ENCODE results near the gene NOS1AP.
"Not testable (repeated sequence)": the region's sequence is repeated elsewhere in the genome, so short reads cannot be mapped to it uniquely, and the experiment has no call there.

The NOS1AP gene

DNA sequence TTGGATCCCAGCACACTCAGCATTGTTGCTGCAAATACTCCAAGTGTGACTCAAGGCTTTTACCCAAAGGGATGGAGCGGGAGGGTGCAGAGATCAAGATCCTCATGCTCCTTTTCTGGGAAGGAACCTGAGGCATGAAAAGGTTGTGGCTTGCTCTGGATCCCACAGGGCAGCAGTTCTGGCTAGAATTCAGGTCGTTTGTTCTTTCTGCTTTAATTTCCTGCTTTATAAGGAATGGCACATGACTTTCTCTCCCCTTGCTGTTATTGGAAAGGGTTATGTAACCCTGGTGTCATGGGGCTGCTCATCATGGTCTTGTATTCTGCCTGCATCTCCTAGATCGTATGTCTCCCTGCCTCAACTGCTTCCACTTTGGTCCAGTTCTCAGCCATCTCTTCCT is 101.6 kb downstream of the NOS1AP start:
- TF ChIP-seq POLR2A (IDR thresholded peaks at IDR 0.05; ENCODE audit: extremely low read depth, insufficient read length) = no peak
- TF ChIP-seq, protein P1, sequence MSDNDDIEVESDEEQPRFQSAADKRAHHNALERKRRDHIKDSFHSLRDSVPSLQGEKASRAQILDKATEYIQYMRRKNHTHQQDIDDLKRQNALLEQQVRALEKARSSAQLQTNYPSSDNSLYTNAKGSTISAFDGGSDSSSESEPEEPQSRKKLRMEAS (IDR thresholded peaks at IDR 0.05; ENCODE audit: low read depth, low read length) = no peak
- TF ChIP-seq MYC (IDR thresholded peaks at IDR 0.05; ENCODE audit: low read depth, low read length) = no peak
- TF ChIP-seq, protein P2, sequence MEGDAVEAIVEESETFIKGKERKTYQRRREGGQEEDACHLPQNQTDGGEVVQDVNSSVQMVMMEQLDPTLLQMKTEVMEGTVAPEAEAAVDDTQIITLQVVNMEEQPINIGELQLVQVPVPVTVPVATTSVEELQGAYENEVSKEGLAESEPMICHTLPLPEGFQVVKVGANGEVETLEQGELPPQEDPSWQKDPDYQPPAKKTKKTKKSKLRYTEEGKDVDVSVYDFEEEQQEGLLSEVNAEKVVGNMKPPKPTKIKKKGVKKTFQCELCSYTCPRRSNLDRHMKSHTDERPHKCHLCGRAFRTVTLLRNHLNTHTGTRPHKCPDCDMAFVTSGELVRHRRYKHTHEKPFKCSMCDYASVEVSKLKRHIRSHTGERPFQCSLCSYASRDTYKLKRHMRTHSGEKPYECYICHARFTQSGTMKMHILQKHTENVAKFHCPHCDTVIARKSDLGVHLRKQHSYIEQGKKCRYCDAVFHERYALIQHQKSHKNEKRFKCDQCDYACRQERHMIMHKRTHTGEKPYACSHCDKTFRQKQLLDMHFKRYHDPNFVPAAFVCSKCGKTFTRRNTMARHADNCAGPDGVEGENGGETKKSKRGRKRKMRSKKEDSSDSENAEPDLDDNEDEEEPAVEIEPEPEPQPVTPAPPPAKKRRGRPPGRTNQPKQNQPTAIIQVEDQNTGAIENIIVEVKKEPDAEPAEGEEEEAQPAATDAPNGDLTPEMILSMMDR (IDR thresholded peaks at IDR 0.05; ENCODE audit: low read depth, low read length) = no peak
- H3K4me3 ChIP-seq (ENCODE audit: low read depth, low read length) = no peak overlapping the region
- DNase-seq (ENCODE audit: low read depth) = no peak

DNA sequence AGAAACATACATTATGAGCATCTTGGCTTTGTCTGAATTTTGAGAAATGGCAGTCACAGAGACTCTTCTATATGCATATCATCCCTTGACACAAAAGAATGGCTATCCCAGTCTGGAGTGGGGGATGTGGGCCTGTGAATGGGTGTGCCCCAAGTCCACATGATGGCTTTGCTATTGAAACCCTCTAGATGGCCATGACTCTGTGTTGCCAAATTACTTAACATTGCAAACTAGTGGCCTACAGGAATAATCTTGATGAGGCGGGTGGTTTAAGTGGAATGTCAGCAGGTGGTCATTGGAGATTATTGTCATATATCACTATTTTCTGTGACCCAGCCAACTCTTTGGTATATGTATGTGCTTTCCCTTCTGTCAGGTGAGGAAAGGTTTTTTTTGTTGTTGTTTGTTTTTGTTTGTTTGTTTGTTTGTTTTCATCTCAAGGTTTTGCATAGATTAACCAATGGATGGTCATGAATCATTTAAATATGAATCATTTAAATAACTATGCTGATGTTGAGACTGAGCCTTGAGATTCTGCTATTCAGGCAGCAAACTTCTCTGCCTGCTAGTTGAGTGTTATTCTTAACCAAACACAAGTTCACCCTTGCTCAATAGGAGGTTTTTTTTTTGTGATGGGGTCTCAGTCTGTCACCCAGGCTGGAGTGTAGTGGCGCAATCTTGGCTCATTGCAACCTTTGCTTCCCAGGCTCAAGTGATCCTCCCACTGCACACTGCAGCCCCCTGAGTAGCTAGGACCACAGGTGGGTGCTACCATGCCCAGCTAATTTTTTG is 103.0 kb downstream of the NOS1AP start:
- TF ChIP-seq POLR2A (IDR thresholded peaks at IDR 0.05; ENCODE audit: extremely low read depth, insufficient read length) = no peak
- TF ChIP-seq MYC (IDR thresholded peaks at IDR 0.05; ENCODE audit: low read depth, low read length) = no peak
- TF ChIP-seq, protein P1 (IDR thresholded peaks at IDR 0.05; ENCODE audit: low read depth, low read length) = no peak
- TF ChIP-seq, protein P2 (IDR thresholded peaks at IDR 0.05; ENCODE audit: low read depth, low read length) = no peak
- H3K4me3 ChIP-seq (ENCODE audit: low read depth, low read length) = no peak overlapping the region
- no peak for DNase-seq (ENCODE audit: low read depth)

DNA sequence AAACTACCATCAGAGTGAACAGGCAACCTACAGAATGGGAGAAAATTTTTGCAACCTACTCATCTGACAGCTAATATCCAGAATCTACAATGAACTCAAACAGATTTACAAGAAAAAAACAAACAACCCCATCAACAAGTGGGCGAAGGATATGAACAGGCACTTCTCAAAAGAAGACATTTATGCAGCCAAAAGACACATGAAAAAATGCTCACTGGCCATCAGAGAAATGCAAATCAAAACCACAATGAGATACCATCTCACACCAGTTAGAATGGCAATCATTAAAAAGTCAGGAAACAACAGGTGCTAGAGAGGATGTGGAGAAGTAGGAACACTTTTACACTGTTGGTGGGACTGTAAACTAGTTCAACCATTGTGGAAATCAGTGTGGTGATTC is 104.1 kb downstream of the NOS1AP start:
- H3K4me3 ChIP-seq (ENCODE audit: low read depth, low read length); DNase-seq (ENCODE audit: low read depth): not testable (repeated sequence)

DNA sequence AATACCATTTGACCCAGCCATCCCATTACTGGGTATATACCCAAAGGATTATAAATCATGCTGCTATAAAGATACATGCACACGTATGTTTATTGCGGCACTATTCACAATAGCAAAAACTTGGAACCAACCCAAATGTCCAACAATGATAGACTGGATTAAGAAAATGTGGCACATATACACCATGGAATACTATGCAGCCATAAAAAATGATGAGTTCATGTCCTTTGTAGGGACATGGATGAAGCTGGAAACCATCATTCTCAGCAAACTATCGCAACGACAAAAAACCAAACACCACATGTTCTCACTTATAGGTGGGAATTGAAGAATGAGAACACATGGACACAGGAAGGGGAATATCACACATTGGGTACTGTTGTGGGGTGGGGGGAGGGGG is 104.5 kb downstream of the NOS1AP start:
- H3K4me3 ChIP-seq (ENCODE audit: low read depth, low read length) = not testable (repeated sequence)

DNA sequence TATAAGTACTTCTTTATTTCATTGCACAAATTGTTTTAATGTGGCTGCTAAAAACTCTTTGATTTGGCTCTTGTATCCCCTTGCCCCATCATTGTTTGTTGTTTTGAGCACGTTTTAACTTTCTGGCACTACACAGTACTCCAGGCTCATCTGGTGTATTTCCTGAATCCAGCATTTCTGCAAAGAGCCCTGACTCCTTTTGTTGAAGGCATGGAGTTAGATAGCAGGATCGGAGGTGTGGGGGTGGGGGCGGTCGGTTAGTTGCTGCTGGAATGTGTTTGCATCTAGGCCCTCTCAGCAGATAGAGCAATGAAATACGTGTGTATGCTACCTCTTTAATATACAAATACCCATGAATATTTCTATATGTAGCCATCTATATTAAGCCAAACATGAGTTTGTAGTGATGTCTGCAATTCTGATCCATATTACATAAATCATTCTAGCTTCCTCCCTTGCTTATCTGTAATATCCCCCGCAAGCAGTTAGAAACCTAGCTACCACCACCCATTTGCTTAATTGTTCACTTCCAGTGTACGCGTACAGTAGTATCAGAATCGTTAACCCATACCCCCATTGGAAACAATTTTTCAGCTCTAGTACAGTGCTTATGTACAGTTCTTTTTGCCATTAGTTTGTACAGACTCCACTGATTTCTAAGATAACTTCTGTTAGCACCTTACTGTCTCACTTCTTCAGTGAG is 106.0 kb downstream of the NOS1AP start:
- no peak for TF ChIP-seq POLR2A (IDR thresholded peaks at IDR 0.05; ENCODE audit: extremely low read depth, insufficient read length)
- TF ChIP-seq, protein P1 (IDR thresholded peaks at IDR 0.05; ENCODE audit: low read depth, low read length) = no peak
- TF ChIP-seq, protein P2 (IDR thresholded peaks at IDR 0.05; ENCODE audit: low read depth, low read length) = no peak
- no peak for TF ChIP-seq MYC (IDR thresholded peaks at IDR 0.05; ENCODE audit: low read depth, low read length)
- no peak for DNase-seq (ENCODE audit: low read depth)
- H3K4me3 ChIP-seq (ENCODE audit: low read depth, low read length) = no peak overlapping the region

More for the DNA sequence above, 104.5 kb downstream of the NOS1AP start:
- not testable (repeated sequence) for DNase-seq (ENCODE audit: low read depth)

DNA sequence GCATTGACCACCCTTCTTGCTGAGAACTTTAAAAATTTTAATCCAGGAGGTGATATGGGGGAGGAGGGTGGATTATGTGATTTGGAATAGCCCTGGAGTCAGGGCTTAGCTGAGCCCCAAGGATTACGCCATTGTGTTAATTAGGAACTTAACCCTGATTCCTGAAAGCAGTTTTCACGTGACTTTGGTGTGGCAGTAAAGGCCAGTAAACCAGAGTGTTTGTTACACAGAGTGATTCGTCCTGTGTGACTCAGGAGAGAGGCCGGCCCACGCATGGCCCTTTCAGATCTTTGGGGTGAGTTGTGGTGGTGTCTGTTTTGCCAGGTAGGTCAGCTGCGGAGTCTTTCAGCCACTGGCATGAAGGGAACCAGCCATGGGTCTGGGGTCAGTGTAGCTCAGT is 107.6 kb downstream of the NOS1AP start:
- no peak for DNase-seq (ENCODE audit: low read depth)
- TF ChIP-seq MYC (IDR thresholded peaks at IDR 0.05; ENCODE audit: low read depth, low read length) (no peak), POLR2A (IDR thresholded peaks at IDR 0.05; ENCODE audit: extremely low read depth, insufficient read length) (no peak)
- TF ChIP-seq, protein P1 (IDR thresholded peaks at IDR 0.05; ENCODE audit: low read depth, low read length) = no peak
- TF ChIP-seq, protein P2 (IDR thresholded peaks at IDR 0.05; ENCODE audit: low read depth, low read length) = no peak
- no peak overlapping the region for H3K4me3 ChIP-seq (ENCODE audit: low read depth, low read length)
